Measurements from ENCODE around the gene SEZ6L2. TPM values are rescaled to one million over a fixed set of nuclear protein-coding genes. Genes with fewer than 3 reads are reported as not detected.

The SEZ6L2 gene
- total RNA-seq, 1 donor from 2014 or later, result 34.2 TPM

GRCh38 chr16:29849505-29849904, 49.8 kb downstream of the SEZ6L2 start:
- no peaks in the 10 kb centered on the region for H3K9me3 Mint-ChIP-seq (ENCODE audit: unreplicated experiment)
- DNase-seq (ENCODE audit: low spot score), result no peak
- peak overlapping the region; percentile 61 for H3K27ac Mint-ChIP-seq (ENCODE audit: unreplicated experiment)
- no peak overlapping the region for H3K4me3 Mint-ChIP-seq (ENCODE audit: unreplicated experiment)
- peaks cover 2% of the 10 kb centered on the region for H3K4me1 Mint-ChIP-seq (ENCODE audit: unreplicated experiment)
- H3K27me3 Mint-ChIP-seq (ENCODE audit: unreplicated experiment), result peaks cover 11% of the 10 kb centered on the region
- no peaks in the 10 kb centered on the region for H3K36me3 Mint-ChIP-seq (ENCODE audit: low read depth, unreplicated experiment)
- no peak for TF ChIP-seq CTCF (IDR thresholded peaks at IDR 0.05; ENCODE audit: unreplicated experiment)

DNA sequence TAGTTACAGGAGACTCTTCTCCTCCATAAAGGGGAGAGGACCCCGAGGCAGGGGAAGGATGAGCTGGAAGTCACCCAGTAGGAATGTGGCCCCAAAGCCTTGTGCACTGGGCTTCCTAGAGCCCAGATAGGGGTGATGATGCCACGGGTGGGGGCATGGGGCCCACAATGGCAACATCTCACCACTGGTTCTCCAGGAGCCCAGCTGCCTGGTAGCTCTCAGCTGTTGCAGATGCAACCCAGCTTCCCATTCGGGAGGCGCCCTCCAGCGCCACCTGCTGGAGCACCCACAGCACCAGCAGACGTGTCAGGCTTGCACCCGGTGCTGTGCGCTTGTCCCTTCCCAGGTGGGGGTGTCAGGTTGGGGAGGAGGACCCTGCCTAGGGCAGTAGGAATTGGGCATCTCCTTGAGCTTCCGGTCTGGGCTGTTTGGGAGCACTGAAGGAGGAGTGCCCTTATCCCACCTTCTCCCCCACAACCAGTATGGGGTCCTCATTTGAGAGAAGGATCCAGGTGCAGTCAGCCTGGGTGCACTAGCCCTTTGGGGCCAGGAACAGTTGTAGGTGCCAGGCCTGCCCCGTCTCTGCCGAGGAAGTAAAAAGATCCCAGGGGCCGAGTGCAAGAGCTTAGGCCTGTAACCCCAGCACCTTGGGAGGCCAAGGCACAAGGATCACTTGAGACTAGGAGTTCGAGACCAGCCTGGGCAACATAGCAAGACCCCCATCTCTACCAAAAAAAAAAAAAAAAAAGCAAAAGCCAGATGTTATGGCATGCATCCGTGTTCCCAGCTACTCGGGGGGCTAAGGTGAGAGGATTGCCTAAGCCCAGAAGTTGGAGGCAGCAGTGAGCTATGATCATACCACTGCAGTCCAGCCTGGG, 50.7 kb downstream of the SEZ6L2 start:
- DNase-seq (ENCODE audit: low spot score), result peak; percentile 70
- H3K4me3 Mint-ChIP-seq (ENCODE audit: unreplicated experiment), result no peak overlapping the region
- TF ChIP-seq CTCF (IDR thresholded peaks at IDR 0.05; ENCODE audit: unreplicated experiment), result peak; percentile 75
- H3K36me3 Mint-ChIP-seq (ENCODE audit: low read depth, unreplicated experiment), result no peaks in the 10 kb centered on the region
- no peaks in the 10 kb centered on the region for H3K9me3 Mint-ChIP-seq (ENCODE audit: unreplicated experiment)
- H3K27me3 Mint-ChIP-seq (ENCODE audit: unreplicated experiment), result peaks cover 10% of the 10 kb centered on the region
- H3K27ac Mint-ChIP-seq (ENCODE audit: unreplicated experiment), result no peak overlapping the region
- peaks cover 2% of the 10 kb centered on the region for H3K4me1 Mint-ChIP-seq (ENCODE audit: unreplicated experiment)

- DNase-seq (ENCODE audit: low spot score), result no peak
- Mint-ChIP-seq H3K27me3 (ENCODE audit: unreplicated experiment) (peaks cover 10% of the 10 kb centered on the region), H3K27ac (ENCODE audit: unreplicated experiment) (no peak overlapping the region), H3K4me3 (ENCODE audit: unreplicated experiment) (no peak overlapping the region), H3K36me3 (ENCODE audit: low read depth, unreplicated experiment) (no peaks in the 10 kb centered on the region), H3K9me3 (ENCODE audit: unreplicated experiment) (no peaks in the 10 kb centered on the region), H3K4me1 (ENCODE audit: unreplicated experiment) (peaks cover 2% of the 10 kb centered on the region)
- TF ChIP-seq CTCF (IDR thresholded peaks at IDR 0.05; ENCODE audit: unreplicated experiment), result no peak
Measured at GRCh38 chr16:29845656-29846055, 53.7 kb downstream of the SEZ6L2 start.

DNA sequence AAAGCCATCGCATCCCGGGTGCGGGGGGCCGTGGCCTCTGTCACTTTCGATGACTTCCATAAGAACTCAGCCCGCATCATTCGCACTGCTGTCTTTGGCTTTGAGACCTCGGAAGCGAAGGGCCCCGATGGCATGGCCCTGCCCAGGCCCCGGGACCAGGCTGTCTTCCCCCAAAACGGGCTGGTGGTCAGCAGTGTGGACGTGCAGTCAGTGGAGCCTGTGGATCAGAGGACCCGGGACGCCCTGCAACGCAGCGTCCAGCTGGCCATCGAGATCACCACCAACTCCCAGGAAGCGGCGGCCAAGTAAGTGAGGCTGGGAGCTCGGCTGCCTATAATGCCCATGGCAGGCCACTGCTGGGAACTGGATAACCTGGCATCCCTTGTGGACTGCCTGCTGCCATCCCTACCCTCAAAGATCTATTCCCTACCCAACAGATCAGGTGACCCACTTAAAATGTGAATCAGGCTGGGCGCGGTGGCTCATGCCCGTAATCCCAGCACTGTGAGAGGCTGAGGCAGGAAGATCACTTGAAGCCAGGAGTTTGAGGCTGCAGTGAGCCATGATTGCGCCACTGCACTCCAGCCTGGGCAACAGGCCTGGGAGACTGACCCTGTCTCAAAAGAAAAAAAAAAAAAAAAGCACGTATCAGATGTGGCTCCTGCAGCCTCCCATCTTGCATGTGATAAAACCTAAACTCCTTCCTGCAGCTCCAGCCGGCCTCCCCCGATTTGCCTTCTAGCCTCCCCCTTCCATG, 54.6 kb downstream of the SEZ6L2 start:
- no peak for TF ChIP-seq CTCF (IDR thresholded peaks at IDR 0.05; ENCODE audit: unreplicated experiment)
- H3K9me3 Mint-ChIP-seq (ENCODE audit: unreplicated experiment), result no peaks in the 10 kb centered on the region
- no peak for DNase-seq (ENCODE audit: low spot score)
- H3K27me3 Mint-ChIP-seq (ENCODE audit: unreplicated experiment), result peaks cover 7% of the 10 kb centered on the region
- H3K27ac Mint-ChIP-seq (ENCODE audit: unreplicated experiment), result no peak overlapping the region
- no peaks in the 10 kb centered on the region for H3K4me1 Mint-ChIP-seq (ENCODE audit: unreplicated experiment)
- no peak overlapping the region for H3K4me3 Mint-ChIP-seq (ENCODE audit: unreplicated experiment)
- no peaks in the 10 kb centered on the region for H3K36me3 Mint-ChIP-seq (ENCODE audit: low read depth, unreplicated experiment)

- no peak for TF ChIP-seq CTCF (IDR thresholded peaks at IDR 0.05; ENCODE audit: unreplicated experiment)
- Mint-ChIP-seq H3K4me1 (ENCODE audit: unreplicated experiment) (no peaks in the 10 kb centered on the region), H3K36me3 (ENCODE audit: low read depth, unreplicated experiment) (no peaks in the 10 kb centered on the region), H3K27me3 (ENCODE audit: unreplicated experiment) (peaks cover 7% of the 10 kb centered on the region), H3K27ac (ENCODE audit: unreplicated experiment) (no peak overlapping the region), H3K9me3 (ENCODE audit: unreplicated experiment) (no peaks in the 10 kb centered on the region), H3K4me3 (ENCODE audit: unreplicated experiment) (peak overlapping the region; percentile 63)
- no peak for DNase-seq (ENCODE audit: low spot score)
Measured at GRCh38 chr16:29843931-29844330, 55.4 kb downstream of the SEZ6L2 start.

All from endothelial cell (in vitro differentiated cells).